Thyroid gland (tissue), 4 donors: Measurements from ENCODE around the gene MSL2. TPM values are rescaled to one million over a fixed set of nuclear protein-coding genes. Genes with fewer than 3 reads are reported as not detected.
A peak's percentile ranks its signal among the peaks of the same experiment; 100 is the strongest.

ENCODE experiments used
- DNase-seq, 2 donors: peaks; one replicate each; pipeline ENCODE4 v3.0.0-alpha.2; 2019
- H3K27ac ChIP-seq, 3 donors: fragments of 200-600 bp; sonication (generic); 1 replicate in 2 of 3; 2 replicates in 1 of 3; pipeline ENCODE4 v1.5.1; 2016 to 2019; ENCODE audit warnings: mild to moderate bottlenecking in 1 of 3, moderate library complexity in 1 of 3
- H3K27me3 ChIP-seq: fragments of 200-600 bp; sonication (generic); one replicate; pipeline ENCODE4 v1.5.1; 2019
- H3K36me3 ChIP-seq, 2 donors: fragments of 200-600 bp; sonication (generic); one replicate each; pipeline ENCODE4 v1.5.1; 2016 to 2019
- H3K4me1 ChIP-seq, 2 donors: fragments of 200-600 bp; sonication (generic); one replicate each; pipeline ENCODE4 v1.5.1; 2017 to 2019
- H3K4me3 ChIP-seq, 3 donors: fragments of 200-600 bp; sonication (generic); replicated peaks in 1 of 3; 1 replicate in 2 of 3; 2 replicates in 1 of 3; pipeline ENCODE4 v1.5.1; 2016; ENCODE audit warnings: mild to moderate bottlenecking in 1 of 3
- H3K9me3 ChIP-seq: fragments of 200-600 bp; sonication (generic); one replicate; pipeline ENCODE4 v1.5.1; 2017
- CTCF ChIP-seq, 6 experiments: fragments of 200-600 bp in 3 of 6; fragments of 450-650 bp in 3 of 6; sonication (generic) in 3 of 6; IDR thresholded peaks; one replicate each; pipeline ENCODE4 v1.5.1; 2016 to 2019; ENCODE audit warnings: antibody characterized with exemption in 6 of 6, mild to moderate bottlenecking in 2 of 6, inconsistent platforms in 1 of 6, moderate library complexity in 1 of 6
- POLR2A ChIP-seq, 2 donors: fragments of 450-650 bp; IDR thresholded peaks; one replicate each; pipeline ENCODE4 v1.6.1; 2017; ENCODE audit warnings: antibody characterized with exemption in 2 of 2, mild to moderate bottlenecking in 2 of 2, moderate library complexity in 1 of 2
- WGBS, 2 donors: methylation state at CpG; one replicate each; pipeline ENCODE4 v1.1.5; 2017; 5-methylcytosine and 5-hydroxymethylcytosine counted together
- intact Hi-C: fragments of 100-400 bp; cut with DNase I; formaldehyde crosslinking; loops from one replicate; pipeline ENCODE4 v1.15.1; 2023
- total RNA-seq, 4 donors: library from RNA; depleted of rRNA; stranded (reverse); fragments of >200 nt; gene quantifications; one replicate each; pipeline ENCODE4 v1.2.3, GENCODE V29; 2016

Gene MSL2
- total RNA-seq, 4 donors from 2014 or later = 28.6 to 55.8 (median 44.4) TPM

GRCh38 chr3:136186344-136186743 is 9.8 kb downstream of the MSL2 start:
- intact Hi-C loops = no loop called here
- 69 to 76% methylated on average over 3 of the region's 3 CpGs for WGBS, 2 donors
- TF ChIP-seq CTCF (IDR thresholded peaks at IDR 0.05) (no peak), POLR2A (IDR thresholded peaks at IDR 0.05) (no peak)
- no peaks in the 10 kb centered on the region for H3K9me3 ChIP-seq
- peak in 1 of 2 donors; percentile 20 for DNase-seq
- H3K4me1 ChIP-seq = peaks cover 44 to 45% of the 10 kb centered on the region in 2 donors
- no peaks in the 10 kb centered on the region for H3K27me3 ChIP-seq
- H3K27ac ChIP-seq = no peak overlapping the region
- no peak overlapping the region for H3K4me3 ChIP-seq
- H3K36me3 ChIP-seq = no peaks in the 10 kb centered on the region

GRCh38 chr3:136184703-136185102 is 11.4 kb downstream of the MSL2 start:
- intact Hi-C loops = no loop called here
- H3K27me3 ChIP-seq = no peaks in the 10 kb centered on the region
- 64 to 78% methylated on average over 2 of the region's 2 CpGs for WGBS, 2 donors
- no peaks in the 10 kb centered on the region for H3K36me3 ChIP-seq
- H3K4me1 ChIP-seq = peaks cover 37 to 43% of the 10 kb centered on the region in 2 donors
- H3K4me3 ChIP-seq = no peak overlapping the region
- H3K9me3 ChIP-seq = no peaks in the 10 kb centered on the region
- no peak for TF ChIP-seq POLR2A (IDR thresholded peaks at IDR 0.05)
- TF ChIP-seq CTCF (IDR thresholded peaks at IDR 0.05) = no peak
- no peak for DNase-seq
- H3K27ac ChIP-seq = no peak overlapping the region

GRCh38 chr3:136181741-136182140 is 14.4 kb downstream of the MSL2 start:
- H3K4me1 ChIP-seq = peaks cover 28 to 40% of the 10 kb centered on the region in 2 donors
- TF ChIP-seq CTCF (IDR thresholded peaks at IDR 0.05) (no peak), POLR2A (IDR thresholded peaks at IDR 0.05) (no peak)
- intact Hi-C loops = no loop called here
- no peaks in the 10 kb centered on the region for H3K36me3 ChIP-seq
- WGBS, 2 donors = 89 to 91% methylated on average over 8 of the region's 8 CpGs
- H3K4me3 ChIP-seq = no peak overlapping the region
- no peak overlapping the region for H3K27ac ChIP-seq
- no peaks in the 10 kb centered on the region for H3K27me3 ChIP-seq
- H3K9me3 ChIP-seq = no peaks in the 10 kb centered on the region
- no peak for DNase-seq

DNA sequence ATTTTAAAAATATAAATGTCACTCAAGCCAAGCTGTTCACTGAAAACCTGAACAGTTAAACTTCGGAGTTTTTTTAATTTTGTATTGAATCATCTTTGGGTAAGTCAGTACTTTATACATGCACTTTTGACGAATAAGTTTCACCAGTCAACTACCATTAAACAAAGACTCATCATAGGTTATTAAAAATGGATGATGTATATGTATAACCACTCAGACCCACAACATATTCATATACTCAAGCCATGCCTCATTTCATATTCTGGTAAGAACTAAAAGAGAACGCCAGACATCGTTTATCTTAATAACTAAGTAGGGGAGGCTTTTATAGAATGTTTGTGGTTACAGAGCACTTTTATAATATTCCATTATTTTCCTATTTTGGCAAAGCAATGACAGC is 18.3 kb downstream of the MSL2 start:
- H3K9me3 ChIP-seq = no peaks in the 10 kb centered on the region
- peaks cover 31 to 44% of the 10 kb centered on the region in 2 donors for H3K4me1 ChIP-seq
- TF ChIP-seq CTCF (IDR thresholded peaks at IDR 0.05) = no peak
- TF ChIP-seq POLR2A (IDR thresholded peaks at IDR 0.05) = no peak
- H3K27me3 ChIP-seq = no peaks in the 10 kb centered on the region
- no peak for DNase-seq
- no peak overlapping the region for H3K27ac ChIP-seq
- WGBS, 2 donors = 76% methylated on average over 4 of the region's 4 CpGs
- no peak overlapping the region for H3K4me3 ChIP-seq
- intact Hi-C loops = no loop called here
- H3K36me3 ChIP-seq = no peaks in the 10 kb centered on the region

DNA sequence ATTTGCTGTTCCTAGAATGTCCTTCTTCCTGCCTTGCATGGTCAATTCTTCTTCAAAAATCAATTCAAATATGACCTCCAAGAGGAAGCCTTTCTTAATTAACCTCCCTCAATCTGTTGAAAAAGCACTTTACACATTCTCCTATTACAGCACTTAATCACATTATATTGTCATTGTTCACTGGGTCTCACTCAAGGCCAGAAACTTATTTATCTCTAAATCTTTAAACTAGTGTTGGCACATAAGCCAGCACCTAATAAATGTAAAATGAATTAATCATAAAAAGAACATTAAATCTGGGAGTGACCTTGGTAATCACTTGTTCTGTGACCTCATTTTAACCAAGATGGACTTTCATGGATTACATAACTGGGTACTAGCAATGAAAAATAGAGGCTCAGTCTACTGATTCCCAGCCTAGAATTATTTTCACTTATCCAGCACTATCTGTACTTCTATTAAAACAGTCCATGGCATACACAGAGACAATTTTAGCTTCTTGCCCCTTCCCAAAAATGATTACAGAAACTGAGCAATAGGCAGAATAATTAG is 22.1 kb downstream of the MSL2 start:
- no peak overlapping the region for H3K27ac ChIP-seq
- TF ChIP-seq POLR2A (IDR thresholded peaks at IDR 0.05) (no peak), CTCF (IDR thresholded peaks at IDR 0.05) (no peak)
- no peaks in the 10 kb centered on the region for H3K36me3 ChIP-seq
- intact Hi-C loops = no loop called here
- no peaks in the 10 kb centered on the region for H3K9me3 ChIP-seq
- H3K4me1 ChIP-seq = peaks cover 23 to 37% of the 10 kb centered on the region in 2 donors
- H3K4me3 ChIP-seq = no peak overlapping the region
- no peak for DNase-seq
- H3K27me3 ChIP-seq = no peaks in the 10 kb centered on the region
